HL-60/S4 treated with phorbol 12-myristate 13-acetate at 8.2 ng/mL for 4 days and 3 days (cell line): Measurements from ENCODE around the gene GTF2IRD2.
"Not testable (repeated sequence)": the region's sequence is repeated elsewhere in the genome, so short reads cannot be mapped to it uniquely, and the experiment has no call there.

Experiments used
- in situ Hi-C: fragments of 300-500 bp; cut with MboI; formaldehyde crosslinking; loops from 2 replicates; pipeline ENCODE4 v1.15.0; 2022; ENCODE audit warnings: low sequenced_read_pairs

The GTF2IRD2 gene

DNA sequence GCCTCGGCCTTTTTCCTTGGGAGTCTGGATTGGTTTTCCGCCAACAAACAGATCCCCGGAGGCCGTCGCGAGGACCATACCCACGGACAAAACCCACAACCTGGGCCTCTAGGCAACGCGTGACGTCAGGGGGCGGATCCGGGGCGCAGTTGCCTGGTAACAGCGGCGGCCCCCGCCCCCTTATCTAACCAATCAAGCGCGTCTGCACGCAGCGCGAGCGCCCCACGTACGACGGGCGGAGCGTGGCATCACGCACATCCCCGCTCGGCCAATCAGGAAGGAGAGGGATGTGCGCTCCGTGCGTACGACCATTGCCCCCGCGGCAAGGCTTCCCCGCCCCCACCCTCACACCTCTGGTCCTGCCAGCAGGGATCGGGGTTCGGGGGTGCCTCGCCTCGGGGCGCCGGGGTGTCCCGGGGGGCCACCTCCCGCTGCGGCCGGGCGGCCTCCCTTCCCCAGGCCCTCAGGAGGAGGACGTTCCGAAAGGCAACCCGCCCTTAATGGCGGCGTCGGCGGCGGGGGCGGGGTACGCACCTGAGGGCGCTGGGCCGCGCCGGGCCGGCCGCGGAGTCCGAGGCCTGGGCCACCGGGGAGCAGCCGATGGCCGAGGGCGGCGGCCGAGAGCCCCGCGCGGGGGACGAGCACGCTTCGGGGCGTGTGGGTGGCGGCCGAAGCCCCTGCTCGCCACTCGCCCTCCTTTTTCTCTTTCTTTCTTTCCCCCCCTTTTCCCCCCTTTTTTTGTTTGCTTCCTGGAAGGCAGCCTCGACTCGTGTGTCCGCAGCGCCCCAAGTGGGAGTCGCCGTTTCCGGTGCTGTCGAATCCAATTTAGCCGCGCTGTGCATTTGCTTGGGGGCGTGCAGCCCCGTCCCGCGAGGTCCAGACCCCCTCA, at the start of gene GTF2IRD2:
Gene GTF2IRD2, minus strand, starts transcription at position 773 of the 889 bp plus-strand sequence. CDS start 15,227 bp downstream, outside the sequence.
- in situ Hi-C loops = not testable (repeated sequence)

DNA sequence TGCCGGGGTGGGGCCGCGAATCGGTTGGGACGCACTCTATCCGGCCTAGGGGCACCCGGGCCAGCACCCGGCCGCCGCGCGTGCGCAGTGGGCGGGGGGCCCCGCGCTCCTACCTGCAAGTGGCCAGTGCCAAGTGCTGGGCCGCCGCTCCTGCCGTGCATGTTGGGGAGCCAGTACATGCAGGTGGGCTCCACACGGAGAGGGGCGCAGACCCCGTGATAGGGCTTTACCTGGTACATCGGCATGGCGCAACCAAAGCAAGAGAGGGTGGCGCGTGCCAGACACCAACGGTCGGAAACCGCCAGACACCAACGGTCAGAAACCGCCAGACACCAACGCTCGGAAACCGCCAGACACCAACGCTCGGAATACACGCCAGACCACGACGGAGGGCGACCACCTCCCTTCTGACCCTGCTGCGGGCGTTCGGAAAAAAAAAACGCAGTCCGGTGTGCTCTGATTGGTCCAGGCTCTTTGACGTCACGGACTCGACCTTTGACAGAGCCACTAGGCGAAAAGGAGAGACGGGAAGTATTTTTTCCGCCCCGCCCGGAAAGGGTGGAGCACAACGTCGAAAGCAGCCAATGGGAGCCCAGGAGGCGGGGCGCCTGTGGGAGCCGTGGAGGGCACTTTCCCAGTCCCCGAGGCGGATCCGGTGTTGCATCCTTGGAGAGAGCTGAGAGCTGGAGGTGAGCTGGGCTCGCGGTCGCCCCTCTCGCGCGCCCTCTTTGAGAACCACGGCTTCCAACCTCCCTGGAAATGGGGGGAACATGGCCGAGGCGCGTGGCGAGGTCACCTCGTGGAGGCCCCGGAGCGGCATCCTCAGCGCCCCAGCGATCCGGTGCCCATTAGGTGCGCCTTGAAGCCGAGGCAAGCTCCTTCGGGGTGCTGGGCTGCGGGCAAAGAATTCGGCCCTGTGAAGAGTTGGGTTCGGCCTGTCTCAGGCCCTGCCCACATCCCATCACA, 39.0 kb upstream of the GTF2IRD2 start:
- in situ Hi-C loops = not testable (repeated sequence)

DNA sequence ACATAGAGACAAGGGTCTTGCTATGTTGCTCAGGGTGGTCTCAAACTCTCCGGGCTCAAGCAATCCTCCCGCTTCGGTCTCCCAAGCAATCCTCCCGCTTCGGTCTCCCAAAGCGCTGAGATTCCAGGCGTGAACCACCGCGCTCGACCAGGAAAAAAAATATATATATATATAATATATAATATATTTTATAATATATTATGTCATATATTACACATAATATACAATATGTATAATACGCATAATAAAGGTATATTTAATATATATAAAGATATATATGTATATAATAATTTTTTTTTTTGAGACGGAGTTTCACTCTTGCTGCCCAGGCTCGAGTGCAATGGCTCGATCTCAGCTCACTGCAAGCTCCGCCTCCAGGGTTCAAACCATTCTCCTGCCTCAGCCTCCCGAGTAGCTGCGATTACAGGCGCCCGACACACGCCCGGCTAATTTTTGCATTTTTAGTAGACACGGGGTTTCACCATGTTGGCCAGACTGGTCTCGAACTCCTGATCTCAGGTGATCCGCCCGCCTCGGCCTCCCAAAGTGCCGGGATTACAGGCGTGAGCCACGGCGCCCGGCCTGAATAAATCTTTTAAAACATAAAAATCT, 38.2 kb upstream of the GTF2IRD2 start:
- in situ Hi-C loops = not testable (repeated sequence)

DNA sequence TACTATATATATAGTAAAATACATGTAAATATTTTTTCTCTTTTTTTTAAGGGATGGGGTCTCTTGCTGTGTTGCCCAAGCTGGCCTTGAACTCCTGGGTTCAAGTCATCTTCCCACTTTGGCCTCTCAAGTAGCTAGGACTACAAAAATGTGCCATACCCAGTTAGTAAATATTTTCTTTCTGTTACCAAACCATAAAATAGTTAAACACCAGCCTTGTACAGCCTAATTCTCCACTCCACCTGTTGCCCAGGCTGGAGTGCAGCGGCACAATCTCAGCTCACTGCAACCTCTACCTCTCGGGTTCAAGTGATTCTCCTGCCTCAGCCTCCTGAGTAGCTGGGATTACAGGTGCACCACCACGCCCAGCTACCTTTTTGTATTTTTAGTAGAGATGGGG, 33.9 kb upstream of the GTF2IRD2 start:
- in situ Hi-C loops = not testable (repeated sequence)

DNA sequence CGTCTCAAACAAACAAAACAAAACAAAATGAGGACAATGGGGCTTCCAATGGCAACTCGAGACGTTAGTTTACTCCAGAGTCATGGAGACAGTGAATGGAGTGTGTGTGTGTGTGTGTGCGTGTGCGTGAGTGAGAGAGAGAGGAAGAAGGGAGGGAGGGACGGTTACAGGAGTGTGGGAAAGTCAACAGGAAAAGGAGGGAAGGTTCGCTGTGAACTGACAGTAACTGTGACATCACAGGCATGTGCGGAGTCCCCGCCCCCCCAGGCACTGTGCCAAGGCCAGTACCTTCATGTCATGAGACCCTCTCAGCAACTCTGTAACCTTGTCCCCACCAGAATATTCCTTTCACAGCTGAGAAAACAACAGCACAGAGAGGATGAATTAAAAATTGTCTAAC, 30.7 kb upstream of the GTF2IRD2 start:
- in situ Hi-C loops = not testable (repeated sequence)

DNA sequence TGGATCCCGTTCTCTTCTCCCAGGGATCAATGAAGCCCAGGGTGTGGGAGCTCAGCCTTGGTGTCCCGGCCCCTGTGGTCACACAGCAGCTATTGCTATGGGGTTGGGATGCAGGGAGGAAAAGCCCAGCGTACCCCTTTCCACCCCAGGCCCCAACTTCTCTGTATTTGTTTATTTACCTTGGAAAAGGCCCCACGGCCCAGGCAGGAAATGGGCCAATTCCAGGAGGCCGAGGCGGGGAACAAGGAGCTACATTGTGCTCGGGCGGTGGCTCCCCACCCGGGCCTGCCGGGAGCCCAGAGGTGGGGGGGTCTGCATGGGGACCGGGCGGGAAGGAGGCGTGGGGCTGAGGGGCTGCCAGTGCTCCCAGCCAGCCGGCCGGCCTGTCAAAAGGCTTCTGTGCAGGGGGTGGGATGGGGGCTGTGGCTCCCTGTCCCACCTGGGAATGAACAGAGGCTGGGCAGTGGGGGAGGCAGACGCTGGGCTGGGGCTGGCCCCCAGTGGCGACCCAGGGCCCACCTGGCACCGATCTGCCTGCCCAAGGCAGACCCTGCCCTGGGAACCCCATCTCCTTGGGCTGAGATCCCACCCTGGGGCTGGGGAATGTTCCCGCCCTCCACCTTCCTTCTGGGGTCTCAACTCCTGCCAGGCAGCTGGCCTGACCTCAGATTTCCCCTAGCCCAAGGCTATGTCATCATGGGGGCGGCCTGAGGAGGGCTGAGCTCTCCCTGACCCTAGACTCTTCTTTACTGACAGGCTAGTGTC, 23.5 kb upstream of the GTF2IRD2 start:
- in situ Hi-C loops = not testable (repeated sequence)

DNA sequence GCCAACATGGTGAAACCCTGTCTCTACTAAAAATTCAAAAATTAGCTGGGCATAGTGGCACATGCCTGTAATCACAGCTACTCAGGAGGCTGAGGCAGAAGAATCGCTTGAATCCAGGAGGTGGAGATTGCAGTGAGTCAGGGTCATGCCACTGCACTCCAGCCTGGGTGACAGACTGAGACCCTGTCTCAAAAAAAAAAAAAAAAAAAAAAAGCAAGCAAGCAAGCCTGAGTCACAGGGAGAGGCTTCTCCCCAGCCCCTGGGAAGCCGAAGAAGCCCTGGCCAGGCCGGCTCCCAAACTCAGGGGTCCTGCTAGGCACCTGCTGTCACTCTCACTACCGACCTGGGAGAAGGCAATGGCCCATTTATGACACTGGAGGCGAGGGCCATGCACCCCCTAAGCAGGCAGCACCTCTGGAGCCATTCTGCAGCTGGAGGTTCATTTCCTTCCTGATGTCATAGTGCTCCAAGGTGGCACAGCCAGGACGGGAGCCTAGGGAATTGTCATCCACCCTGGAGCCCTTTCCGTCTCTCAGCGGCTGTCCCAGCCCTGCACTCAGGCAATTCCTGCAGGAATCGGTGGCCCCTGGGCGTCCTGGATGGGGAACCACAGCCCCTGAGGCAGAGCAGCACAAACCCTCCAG, 22.8 kb upstream of the GTF2IRD2 start:
- in situ Hi-C loops = not testable (repeated sequence)

DNA sequence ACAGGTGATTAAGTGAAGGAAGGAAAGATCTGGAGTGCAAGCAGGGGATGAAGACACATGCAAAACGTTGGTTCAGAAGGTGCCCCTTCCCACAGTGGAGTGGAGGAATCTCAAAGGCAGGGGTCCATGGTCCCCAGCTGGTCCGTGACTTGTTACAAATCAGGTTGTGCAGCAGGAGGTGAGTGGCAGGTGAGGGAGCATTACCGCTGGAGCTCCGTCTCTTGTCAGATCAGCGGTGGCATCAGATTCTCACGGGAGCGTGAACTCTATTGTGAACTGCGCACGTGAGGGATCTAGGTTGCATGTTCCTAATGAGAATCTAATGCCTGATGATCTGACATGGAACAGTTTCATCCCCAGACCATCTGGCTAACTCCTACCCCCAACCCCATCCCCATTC, 21.1 kb upstream of the GTF2IRD2 start:
- in situ Hi-C loops = not testable (repeated sequence)

DNA sequence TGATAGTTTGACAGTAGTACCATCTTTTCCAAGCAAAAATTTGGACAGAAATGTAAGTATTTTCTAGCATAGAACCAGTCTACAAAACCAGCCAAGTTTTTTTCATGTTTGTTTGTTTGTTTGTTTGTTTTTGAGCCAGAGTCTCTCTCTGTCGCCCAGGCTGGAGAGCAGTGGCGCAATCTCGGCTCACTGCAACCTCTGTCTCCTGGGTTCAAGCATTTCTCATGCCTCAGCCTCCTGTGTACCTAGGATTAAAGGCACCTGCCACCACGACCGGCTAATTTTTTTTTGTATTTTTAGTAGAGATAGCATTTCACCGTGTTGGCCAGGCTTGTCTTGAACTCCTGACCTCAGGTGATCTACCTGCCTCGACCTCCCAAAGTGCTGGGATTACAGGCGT, 14.4 kb upstream of the GTF2IRD2 start:
- in situ Hi-C loops = not testable (repeated sequence)

DNA sequence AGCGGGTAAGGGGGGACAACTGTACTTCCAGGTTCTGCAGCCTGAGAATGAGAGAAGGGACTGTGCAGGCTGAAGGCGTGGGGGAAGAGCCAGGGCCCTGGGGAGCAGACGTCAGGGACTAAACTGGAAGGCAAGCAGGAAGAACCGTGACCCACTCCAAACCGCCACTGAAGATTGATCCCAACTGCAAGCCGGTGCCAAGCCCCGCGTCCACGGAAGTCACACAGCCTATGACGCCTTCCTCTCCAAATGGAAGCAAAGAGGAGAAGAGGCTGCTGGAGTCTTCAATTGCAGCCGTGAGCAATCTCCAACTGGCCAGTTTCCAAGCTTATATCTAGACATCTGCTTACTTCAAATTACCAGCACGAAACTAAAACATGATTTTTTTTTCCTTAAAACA, 1.6 kb downstream of the GTF2IRD2 start:
- in situ Hi-C loops = not testable (repeated sequence)

DNA sequence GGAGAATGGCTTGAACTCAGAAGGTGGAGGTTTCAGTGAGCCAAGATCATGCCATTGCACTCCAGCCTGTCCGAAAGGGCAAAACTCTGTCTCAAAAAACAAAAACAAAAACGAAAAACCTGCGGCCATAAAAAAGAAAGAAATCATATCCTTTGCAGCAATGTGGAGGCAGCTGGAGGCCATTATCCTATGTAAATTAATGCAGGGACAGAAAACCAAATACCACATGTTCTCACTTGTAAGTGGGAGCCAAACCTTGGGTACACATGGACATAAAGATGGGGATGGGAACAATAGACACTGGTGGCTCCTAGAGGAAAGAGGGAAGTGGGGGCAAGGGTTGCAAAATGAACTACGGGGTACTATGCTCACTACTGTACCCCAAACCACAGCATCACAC, 21.0 kb downstream of the GTF2IRD2 start:
- in situ Hi-C loops = not testable (repeated sequence)

DNA sequence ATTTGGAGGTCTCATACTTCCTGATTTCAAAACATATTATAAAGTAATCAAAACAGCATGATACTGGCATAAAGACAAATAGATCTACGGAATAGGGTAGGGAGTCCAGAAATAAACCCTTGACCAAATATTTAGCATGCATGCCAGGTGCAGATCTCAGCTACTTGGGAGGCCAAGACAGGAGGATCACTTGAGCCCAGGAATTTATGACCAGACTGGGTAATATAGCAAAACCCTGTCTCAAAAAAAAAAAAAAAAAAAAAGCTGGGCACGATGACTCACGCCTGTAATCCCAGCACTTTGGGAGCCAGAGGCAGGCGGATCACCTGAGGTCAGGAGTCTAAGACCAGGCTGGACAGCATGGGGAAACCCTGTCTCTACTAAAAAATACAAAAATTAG, 21.4 kb downstream of the GTF2IRD2 start:
- in situ Hi-C loops = not testable (repeated sequence)

DNA sequence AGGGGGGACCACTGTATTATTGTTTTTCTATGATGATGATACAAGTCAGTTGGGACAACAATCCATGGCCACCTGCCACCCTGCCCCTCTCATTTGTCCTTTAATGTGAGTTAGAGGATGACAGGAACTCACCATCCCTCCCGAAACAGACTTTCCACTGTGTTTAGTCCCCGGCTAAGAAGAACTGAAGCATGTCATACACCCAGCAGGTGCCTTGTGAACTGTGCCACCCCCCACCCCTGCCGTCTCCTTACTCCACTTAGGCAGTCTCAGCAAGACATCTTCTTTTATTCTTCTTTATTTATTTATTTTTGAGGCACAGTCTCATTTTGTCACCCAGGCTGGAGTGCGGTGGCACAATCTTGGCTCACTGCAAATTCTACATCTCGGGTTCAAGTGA, 30.1 kb downstream of the GTF2IRD2 start:
- in situ Hi-C loops = not testable (repeated sequence)

DNA sequence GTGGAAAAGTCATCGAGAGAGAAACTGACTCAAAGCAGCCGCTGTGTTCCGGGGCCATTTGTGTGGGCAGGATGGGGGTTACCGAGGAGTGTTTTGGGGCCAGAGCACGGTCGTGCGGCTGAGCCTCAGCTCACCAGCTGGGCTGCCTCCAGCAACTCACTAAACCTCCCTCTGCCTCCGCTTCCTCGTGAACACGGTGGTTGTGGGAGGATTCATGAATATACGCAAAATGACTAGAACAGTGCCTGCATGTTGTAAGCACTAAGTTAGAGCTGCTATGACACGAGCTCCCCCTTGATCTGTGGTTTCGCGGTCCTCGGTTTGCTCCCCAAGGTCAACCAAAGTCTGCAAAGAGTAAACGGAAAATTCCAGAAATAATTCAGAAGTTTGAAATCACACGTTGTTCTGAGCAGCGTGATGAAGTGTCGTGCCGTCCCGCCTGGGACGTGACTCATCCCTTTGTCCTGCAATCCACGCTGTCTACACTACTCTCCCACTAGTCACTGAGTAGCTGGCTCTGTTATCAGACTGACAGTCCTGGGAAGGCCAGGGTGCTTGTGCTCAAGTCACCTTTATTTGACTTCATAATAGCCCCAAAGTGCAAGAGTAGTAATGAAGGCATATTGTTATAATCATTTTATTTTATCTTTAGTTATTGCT, 31.1 kb downstream of the GTF2IRD2 start:
- in situ Hi-C loops = not testable (repeated sequence)

DNA sequence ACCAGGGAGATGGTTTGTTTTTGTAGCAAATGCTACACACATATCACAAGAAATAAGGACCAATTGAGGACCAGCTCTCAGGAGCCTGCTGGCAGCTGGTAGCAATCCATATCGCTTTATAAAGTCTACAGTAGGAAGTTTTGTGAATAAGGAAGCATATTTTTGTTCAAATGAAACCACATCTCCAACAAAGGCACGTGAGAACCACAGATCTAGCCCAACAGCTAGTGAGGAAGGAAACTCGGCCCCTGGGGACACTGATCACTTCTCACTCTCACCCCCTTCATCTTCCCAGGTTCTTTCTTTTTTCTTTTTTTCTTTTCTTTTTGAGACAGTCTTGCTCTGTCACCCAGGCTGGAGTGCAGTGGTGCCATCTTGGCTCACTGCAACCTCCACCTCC, 35.5 kb downstream of the GTF2IRD2 start:
- in situ Hi-C loops = not testable (repeated sequence)

DNA sequence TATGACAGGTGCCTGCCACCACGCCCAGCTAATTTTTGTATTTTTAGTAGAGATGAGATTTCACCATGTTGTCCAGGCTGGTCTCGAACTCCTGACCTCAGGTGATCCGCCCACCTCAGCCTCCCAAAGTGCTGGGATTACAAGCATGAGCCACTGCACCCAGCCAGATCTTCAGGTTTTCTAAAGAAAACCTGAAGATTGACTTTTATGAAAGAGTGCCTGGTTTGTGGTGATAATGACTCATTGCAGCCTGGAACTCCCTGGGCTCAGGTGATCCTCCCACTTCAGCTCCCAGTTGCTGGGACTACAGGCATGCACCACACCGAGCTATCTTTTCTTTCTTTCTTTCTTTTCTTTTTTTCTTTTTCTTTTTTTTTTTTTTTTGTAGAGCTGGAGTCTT, 52.8 kb downstream of the GTF2IRD2 start:
- in situ Hi-C loops = not testable (repeated sequence)

DNA sequence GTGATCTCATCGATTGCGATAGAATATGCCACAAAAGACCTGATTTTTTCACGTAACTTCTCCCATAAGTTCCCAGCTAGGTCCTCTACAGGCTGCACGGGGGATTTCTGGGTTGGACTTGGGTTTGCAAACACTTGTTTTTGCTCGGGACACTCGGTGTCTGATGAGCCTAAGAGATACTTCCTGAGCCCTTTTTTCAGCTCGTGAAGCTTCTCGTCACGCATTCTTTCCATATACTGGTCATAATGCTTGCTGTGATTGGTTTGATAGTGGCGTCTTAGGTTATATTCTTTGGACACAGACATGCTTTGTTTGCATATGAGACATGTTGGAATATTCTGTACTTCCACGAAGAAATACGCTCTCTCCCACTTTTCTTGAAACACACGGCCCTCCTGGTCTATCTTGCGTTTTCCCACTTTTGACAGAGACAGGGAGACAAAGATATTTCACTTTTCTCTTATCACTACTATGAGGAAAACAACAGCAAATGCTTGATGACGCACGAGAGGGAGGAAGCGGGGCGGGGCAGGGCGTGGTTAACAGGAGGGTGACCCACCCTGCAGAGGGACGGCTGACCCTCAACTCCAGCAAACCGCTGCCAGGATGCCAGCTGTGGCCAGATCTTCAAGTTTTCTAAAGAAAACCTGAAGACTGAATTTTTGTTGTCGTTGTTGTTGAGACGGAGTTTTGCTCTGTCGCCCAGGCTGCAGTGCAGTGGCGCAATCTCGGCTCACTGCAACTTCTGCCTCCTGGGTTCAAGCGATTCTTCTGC, 53.4 kb downstream of the GTF2IRD2 start:
- in situ Hi-C loops = not testable (repeated sequence)

DNA sequence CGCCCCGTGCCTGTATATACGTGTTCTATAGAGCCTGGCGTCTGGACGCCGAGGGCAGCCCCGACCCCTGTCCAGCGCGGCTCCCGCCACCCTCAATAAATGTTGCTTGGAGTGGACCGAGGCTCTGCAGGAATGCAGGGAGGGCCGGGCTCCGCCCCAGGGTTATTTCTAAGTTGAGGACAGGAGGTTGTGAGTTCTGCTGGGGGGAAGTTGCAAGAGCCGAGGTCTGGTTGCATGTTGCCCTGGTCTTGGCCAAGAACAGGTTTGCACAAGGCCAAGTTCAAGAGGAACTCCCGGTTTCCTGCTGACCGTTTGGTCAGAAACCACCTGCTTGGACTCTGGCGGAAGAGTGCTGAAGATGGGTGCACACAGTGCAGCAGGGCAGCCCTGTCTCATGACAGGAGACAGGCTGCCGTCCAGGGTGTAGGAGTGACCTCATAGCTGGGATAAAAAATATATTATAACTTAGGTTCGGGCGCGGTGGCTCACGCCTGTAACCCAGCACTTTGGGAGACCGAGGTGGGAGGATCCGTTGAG, 62.1 kb downstream of the GTF2IRD2 start:
- in situ Hi-C loops = not testable (repeated sequence)
